ENCODE results near the gene WIZ.

WIZ gene

DNA sequence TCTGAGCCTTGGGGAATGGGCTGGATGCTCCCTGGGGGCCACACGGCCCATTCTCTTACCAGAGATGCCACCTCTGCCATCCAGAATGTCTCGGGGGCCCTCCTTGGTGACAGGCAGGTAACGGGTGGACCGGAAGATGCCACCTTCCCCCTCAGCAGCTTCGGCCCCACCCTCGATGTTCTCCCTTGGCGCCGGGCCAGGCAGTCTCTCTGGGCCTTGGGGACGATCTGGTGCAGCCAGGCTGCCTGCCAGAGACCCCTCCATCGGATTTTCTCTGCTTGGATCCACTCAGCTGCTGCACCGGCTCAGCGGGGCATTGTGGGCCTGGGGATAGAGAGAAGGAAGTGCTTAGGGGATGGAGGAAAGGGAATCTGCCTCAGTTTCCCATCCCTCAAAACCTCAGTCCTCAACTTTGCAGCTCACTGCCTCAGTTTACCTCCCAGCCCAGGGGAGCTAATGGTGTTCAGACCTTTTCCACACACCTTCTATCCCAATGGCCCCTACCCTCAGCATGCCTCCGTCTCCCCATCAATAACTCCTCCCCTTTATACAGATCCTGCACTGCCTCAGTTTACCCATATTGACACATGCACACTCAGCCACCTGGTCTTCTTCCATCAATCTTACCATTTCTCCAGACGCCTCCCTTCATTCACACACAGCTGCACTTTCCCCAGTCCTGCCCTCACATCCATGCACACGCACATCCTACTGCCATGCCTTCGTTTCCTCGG is 1.5 kb downstream of the WIZ start:
- Histone ChIP-seq H3K4me3 (ENCODE audit: low read length) (no peak overlapping the region), H3K4me2 (ENCODE audit: low read length) (no peak overlapping the region), H4K20me1 (ENCODE audit: control insufficient read depth, insufficient read depth, low read depth, low read length) (no peaks in the 10 kb centered on the region), H3K27ac (ENCODE audit: low read depth, low read length) (no peak overlapping the region), H3K79me2 (ENCODE audit: control insufficient read depth, low read length) (no peaks in the 10 kb centered on the region), H3K9me3 (ENCODE audit: control insufficient read depth, insufficient read depth, low read length) (no peaks in the 10 kb centered on the region), H3F3A (ENCODE audit: control insufficient read depth, insufficient read depth) (peaks cover 21% of the 10 kb centered on the region), H3K27me3 (ENCODE audit: control insufficient read depth, low read length) (peaks cover 12% of the 10 kb centered on the region), H3K9me2 (replicated peaks; ENCODE audit: control insufficient read depth, low read length) (no peaks in the 10 kb centered on the region; the same call in 1 of the 2 replicates), H3K36me3 (ENCODE audit: control insufficient read depth, low read length) (peaks cover 13% of the 10 kb centered on the region), H3K4me1 (ENCODE audit: control insufficient read depth, low read length) (peaks cover 19% of the 10 kb centered on the region)
- TF ChIP-seq EZH2phosphoT487 (IDR thresholded peaks at IDR 0.05; ENCODE audit: borderline replicate concordance, low read length), result no peak

DNA sequence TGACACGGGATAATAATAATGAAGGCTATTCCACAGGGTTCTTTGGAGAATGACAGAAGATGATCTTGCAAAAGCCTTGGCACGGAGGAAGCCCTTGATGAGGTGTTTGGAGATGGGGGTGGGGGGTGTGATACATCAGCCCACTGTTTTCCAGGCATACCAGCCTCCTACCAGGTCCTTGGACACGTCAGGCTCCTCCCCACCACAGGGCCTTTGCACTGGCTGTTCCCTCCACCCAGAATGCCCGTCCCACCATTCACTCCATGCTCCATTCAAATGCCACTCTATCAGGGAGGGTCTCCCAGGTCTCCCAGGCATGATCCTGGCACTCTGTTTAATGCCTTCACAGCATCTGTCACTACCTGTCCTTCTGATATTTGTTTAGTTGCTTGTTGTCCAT is 2.7 kb downstream of the WIZ start:
- no peaks in the 10 kb centered on the region; the same call in 1 of the 2 replicates for H3K9me2 ChIP-seq (replicated peaks; ENCODE audit: control insufficient read depth, low read length)
- peaks cover 19% of the 10 kb centered on the region for H3F3A ChIP-seq (ENCODE audit: control insufficient read depth, insufficient read depth)
- H4K20me1 ChIP-seq (ENCODE audit: control insufficient read depth, insufficient read depth, low read depth, low read length), result no peaks in the 10 kb centered on the region
- H3K4me2 ChIP-seq (ENCODE audit: low read length), result no peak overlapping the region
- H3K27ac ChIP-seq (ENCODE audit: low read depth, low read length), result no peak overlapping the region
- H3K36me3 ChIP-seq (ENCODE audit: control insufficient read depth, low read length), result peaks cover 6% of the 10 kb centered on the region; the same call in 1 of the 2 replicates
- H3K27me3 ChIP-seq (ENCODE audit: control insufficient read depth, low read length), result peaks cover 12% of the 10 kb centered on the region
- TF ChIP-seq EZH2phosphoT487 (IDR thresholded peaks at IDR 0.05; ENCODE audit: borderline replicate concordance, low read length), result no peak
- TF ChIP-seq, protein P1, sequence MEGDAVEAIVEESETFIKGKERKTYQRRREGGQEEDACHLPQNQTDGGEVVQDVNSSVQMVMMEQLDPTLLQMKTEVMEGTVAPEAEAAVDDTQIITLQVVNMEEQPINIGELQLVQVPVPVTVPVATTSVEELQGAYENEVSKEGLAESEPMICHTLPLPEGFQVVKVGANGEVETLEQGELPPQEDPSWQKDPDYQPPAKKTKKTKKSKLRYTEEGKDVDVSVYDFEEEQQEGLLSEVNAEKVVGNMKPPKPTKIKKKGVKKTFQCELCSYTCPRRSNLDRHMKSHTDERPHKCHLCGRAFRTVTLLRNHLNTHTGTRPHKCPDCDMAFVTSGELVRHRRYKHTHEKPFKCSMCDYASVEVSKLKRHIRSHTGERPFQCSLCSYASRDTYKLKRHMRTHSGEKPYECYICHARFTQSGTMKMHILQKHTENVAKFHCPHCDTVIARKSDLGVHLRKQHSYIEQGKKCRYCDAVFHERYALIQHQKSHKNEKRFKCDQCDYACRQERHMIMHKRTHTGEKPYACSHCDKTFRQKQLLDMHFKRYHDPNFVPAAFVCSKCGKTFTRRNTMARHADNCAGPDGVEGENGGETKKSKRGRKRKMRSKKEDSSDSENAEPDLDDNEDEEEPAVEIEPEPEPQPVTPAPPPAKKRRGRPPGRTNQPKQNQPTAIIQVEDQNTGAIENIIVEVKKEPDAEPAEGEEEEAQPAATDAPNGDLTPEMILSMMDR (IDR thresholded peaks at IDR 0.05; ENCODE audit: low read depth, low read length, poor library complexity, severe bottlenecking), result no peak
- H3K9me3 ChIP-seq (ENCODE audit: control insufficient read depth, insufficient read depth, low read length), result no peaks in the 10 kb centered on the region
- no peaks in the 10 kb centered on the region for H3K79me2 ChIP-seq (ENCODE audit: control insufficient read depth, low read length)
- peaks cover 19% of the 10 kb centered on the region for H3K4me1 ChIP-seq (ENCODE audit: control insufficient read depth, low read length)
- H3K4me3 ChIP-seq (ENCODE audit: low read length), result no peak overlapping the region

DNA sequence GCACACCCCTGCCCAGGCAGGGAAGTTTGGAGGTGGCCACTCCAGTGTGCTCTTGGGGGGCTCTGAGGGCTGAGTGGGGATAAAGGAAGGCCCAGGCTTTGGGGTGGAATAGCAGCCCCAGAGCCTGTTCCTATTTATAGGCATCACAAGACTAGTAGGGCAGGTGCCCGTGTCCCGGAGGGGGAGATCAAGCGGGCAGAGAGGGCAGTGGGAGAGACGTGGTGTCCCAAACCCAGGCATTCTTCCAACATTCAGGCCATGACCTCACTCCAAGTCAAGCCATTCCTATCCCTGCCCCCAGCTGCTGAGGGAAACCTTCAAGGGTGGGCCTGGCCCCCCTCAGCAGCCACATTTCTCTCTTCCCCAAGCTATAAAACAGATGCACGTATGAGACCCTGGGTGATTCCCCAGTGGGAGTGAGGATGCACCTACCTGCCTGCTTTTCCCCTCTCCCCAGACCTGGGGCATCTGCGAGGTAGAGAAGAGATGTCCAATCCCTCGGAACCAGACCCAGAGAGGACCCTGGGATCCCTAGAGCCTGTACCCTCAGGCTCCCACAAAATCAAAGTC is 3.9 kb downstream of the WIZ start:
- Histone ChIP-seq H3K9me2 (replicated peaks; ENCODE audit: control insufficient read depth, low read length) (no peaks in the 10 kb centered on the region; the same call in 1 of the 2 replicates), H3K9me3 (ENCODE audit: control insufficient read depth, insufficient read depth, low read length) (no peaks in the 10 kb centered on the region), H3K36me3 (ENCODE audit: control insufficient read depth, low read length) (no peaks in the 10 kb centered on the region), H3K27me3 (ENCODE audit: control insufficient read depth, low read length) (peaks cover 12% of the 10 kb centered on the region), H3F3A (ENCODE audit: control insufficient read depth, insufficient read depth) (peaks cover 7% of the 10 kb centered on the region), H3K27ac (ENCODE audit: low read depth, low read length) (no peak overlapping the region), H3K4me2 (ENCODE audit: low read length) (no peak overlapping the region), H4K20me1 (ENCODE audit: control insufficient read depth, insufficient read depth, low read depth, low read length) (no peaks in the 10 kb centered on the region), H3K4me1 (ENCODE audit: control insufficient read depth, low read length) (peaks cover 19% of the 10 kb centered on the region), H3K79me2 (ENCODE audit: control insufficient read depth, low read length) (no peaks in the 10 kb centered on the region), H3K4me3 (ENCODE audit: low read length) (no peak overlapping the region)
- TF ChIP-seq, protein P1 (IDR thresholded peaks at IDR 0.05; ENCODE audit: low read depth, low read length, poor library complexity, severe bottlenecking), result no peak
- no peak for TF ChIP-seq EZH2phosphoT487 (IDR thresholded peaks at IDR 0.05; ENCODE audit: borderline replicate concordance, low read length)

DNA sequence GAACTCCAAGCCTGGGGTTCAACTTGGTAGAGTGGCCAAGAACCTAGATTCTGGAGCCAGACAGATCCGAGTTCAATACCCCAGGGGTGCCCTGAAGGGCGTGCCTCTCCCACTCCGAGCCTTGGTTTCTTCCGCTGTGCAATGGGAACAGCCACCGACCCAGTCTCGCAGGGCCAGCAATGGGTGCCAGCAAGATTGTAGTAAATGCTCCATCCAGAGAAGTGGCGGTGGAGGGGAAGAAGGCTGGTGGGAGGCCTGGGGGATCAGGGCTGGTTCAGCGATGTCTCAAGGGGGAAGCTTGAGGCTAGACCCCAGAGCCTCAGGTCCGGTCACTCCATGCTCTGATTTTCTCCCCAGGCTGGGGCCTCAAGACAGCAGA is 4.5 kb downstream of the WIZ start:
- Histone ChIP-seq H3F3A (ENCODE audit: control insufficient read depth, insufficient read depth) (0 out of 2 replicates have a peak, but pooled peaks cover under 1% of the 10 kb centered on the region), H3K9me2 (replicated peaks; ENCODE audit: control insufficient read depth, low read length) (no peaks in the 10 kb centered on the region), H3K4me1 (ENCODE audit: control insufficient read depth, low read length) (peaks cover 16% of the 10 kb centered on the region), H3K36me3 (ENCODE audit: control insufficient read depth, low read length) (no peaks in the 10 kb centered on the region), H3K4me2 (ENCODE audit: low read length) (no peak overlapping the region), H3K27me3 (ENCODE audit: control insufficient read depth, low read length) (peaks cover 12% of the 10 kb centered on the region), H4K20me1 (ENCODE audit: control insufficient read depth, insufficient read depth, low read depth, low read length) (no peaks in the 10 kb centered on the region), H3K79me2 (ENCODE audit: control insufficient read depth, low read length) (no peaks in the 10 kb centered on the region), H3K9me3 (ENCODE audit: control insufficient read depth, insufficient read depth, low read length) (no peaks in the 10 kb centered on the region), H3K4me3 (ENCODE audit: low read length) (no peak overlapping the region), H3K27ac (ENCODE audit: low read depth, low read length) (no peak overlapping the region)
- TF ChIP-seq, protein P1 (IDR thresholded peaks at IDR 0.05; ENCODE audit: low read depth, low read length, poor library complexity, severe bottlenecking), result no peak
- no peak for TF ChIP-seq EZH2phosphoT487 (IDR thresholded peaks at IDR 0.05; ENCODE audit: borderline replicate concordance, low read length)

Measured in DOHH2 (cell line).